Transverse colon (tissue), 4 donors: ENCODE results near the gene KCNH2. TPM values are rescaled to one million over a fixed set of nuclear protein-coding genes. Genes with fewer than 3 reads are reported as not detected.

ENCODE experiments used
- DNase-seq: peaks from one replicate; pipeline ENCODE4 v3.0.0-alpha.2; 2019
- H3K27ac ChIP-seq, 4 donors: fragments of 200-600 bp; sonication (generic); 2 replicates each; pipeline ENCODE4 v1.5.1; 2016 to 2018; ENCODE audit warnings: inconsistent platforms in 4 of 4
- H3K27me3 ChIP-seq: fragments of 200-600 bp; sonication (generic); 2 replicates; pipeline ENCODE4 v1.5.1; 2017; ENCODE audit warnings: inconsistent platforms
- H3K36me3 ChIP-seq, 4 donors: fragments of 200-600 bp; sonication (generic); 2 replicates each; pipeline ENCODE4 v1.5.1; 2017 to 2019; ENCODE audit warnings: inconsistent platforms in 4 of 4
- H3K4me1 ChIP-seq, 4 donors: fragments of 200-600 bp; sonication (generic); 2 replicates each; pipeline ENCODE4 v1.5.1; 2017 to 2020; ENCODE audit warnings: inconsistent platforms in 4 of 4
- H3K4me3 ChIP-seq, 4 donors: fragments of 200-600 bp; sonication (generic); 1 replicate in 1 of 4; 2 replicates in 3 of 4; pipeline versions ENCODE4 v1.5.1 to v1.6.1; 2017 to 2019; ENCODE audit warnings: inconsistent platforms in 4 of 4
- H3K9me3 ChIP-seq, 2 donors: fragments of 200-600 bp; sonication (generic); 2 replicates each; pipeline ENCODE4 v1.5.1; 2017 to 2019; ENCODE audit warnings: inconsistent platforms in 2 of 2
- CTCF ChIP-seq, 5 experiments: fragments of 200-600 bp in 3 of 5; fragments of 450-650 bp in 2 of 5; sonication (generic) in 3 of 5; IDR thresholded peaks; 1 replicate in 2 of 5; 2 replicates in 3 of 5; pipeline ENCODE4 v1.5.1; 2016 to 2017; ENCODE audit warnings: antibody characterized with exemption in 5 of 5, inconsistent platforms in 3 of 5, mild to moderate bottlenecking in 2 of 5, moderate library complexity in 1 of 5
- EP300 ChIP-seq: sonication (generic); formaldehyde crosslinking; IDR thresholded peaks from one replicate; pipeline ENCODE4 v1.6.1; 2017; ENCODE audit warnings: antibody characterized with exemption, low read depth
- POLR2A ChIP-seq: fragments of 450-650 bp; IDR thresholded peaks from one replicate; pipeline ENCODE4 v1.6.1; 2016; ENCODE audit warnings: antibody characterized with exemption, mild to moderate bottlenecking, moderate library complexity
- POLR2AphosphoS5 ChIP-seq, 3 donors: sonication (generic); formaldehyde crosslinking; IDR thresholded peaks; one replicate each; pipeline ENCODE4 v1.6.1; 2016; ENCODE audit warnings: antibody characterized with exemption in 3 of 3
- WGBS, 2 donors: methylation state at CpG; one replicate each; pipeline ENCODE4 v1.1.5; 2018; ENCODE audit warnings: low coverage in 1 of 2; 5-methylcytosine and 5-hydroxymethylcytosine counted together
- in situ Hi-C, 4 donors: fragments of 200-750 bp; cut with MboI; loops; one replicate each; pipeline versions ENCODE4 v1.15.0 to v1.15.1; 2017; ENCODE audit warnings: low sequenced_read_pairs in 3 of 4, low pct_ligation_motif_present in 1 of 4, low pct_unique_long_range_greater_than_20kb in 1 of 4
- intact Hi-C: fragments of 100-400 bp; cut with DNase I; formaldehyde crosslinking; loops from one replicate; pipeline ENCODE4 v1.15.1; 2023; ENCODE audit warnings: low total_unique reads
- total RNA-seq, 4 donors: library from RNA; depleted of rRNA; stranded (reverse); fragments of >200 nt; gene quantifications; one replicate each; pipeline ENCODE4 v1.1.0, GENCODE V29; 2016

Gene KCNH2
- total RNA-seq, 4 donors from 2014 or later, result 9.5 to 39.0 (median 19.3) TPM

- DNase-seq, result no peak
- peaks cover 0 to 7% (median 3%) of the 10 kb centered on the region in 4 donors for H3K4me1 ChIP-seq
- peak overlapping the region in 3 of 4 donors; percentile 9 to 33 (median 24) for H3K27ac ChIP-seq
- no peaks in the 10 kb centered on the region for H3K36me3 ChIP-seq
- WGBS, 2 donors, result 40 to 66% methylated on average over 7 of the region's 7 CpGs
- no peaks in the 10 kb centered on the region for H3K27me3 ChIP-seq
- H3K4me3 ChIP-seq, result no peak overlapping the region
- H3K9me3 ChIP-seq, result no peaks in the 10 kb centered on the region
- no peak for TF ChIP-seq EP300
- peak in 1 of 3 donors; percentile 27 for TF ChIP-seq POLR2AphosphoS5 (IDR thresholded peaks at IDR 0.05)
- intact Hi-C loops, result no loop called here
- in situ Hi-C loops, result no loop called here
Measured at GRCh38 chr7:150917969-150918368, 60.2 kb downstream of the KCNH2 start.

GRCh38 chr7:150916670-150917069, 61.5 kb downstream of the KCNH2 start:
- TF ChIP-seq CTCF (IDR thresholded peaks at IDR 0.05) (no peak), EP300 (no peak), POLR2AphosphoS5 (IDR thresholded peaks at IDR 0.05) (no peak), POLR2A (no peak)
- H3K9me3 ChIP-seq, result no peaks in the 10 kb centered on the region
- H3K36me3 ChIP-seq, result no peaks in the 10 kb centered on the region
- H3K4me1 ChIP-seq, result peaks cover 0 to 5% (median 3%) of the 10 kb centered on the region in 4 donors
- WGBS, 2 donors, result 85 to 100% methylated on average over 2 to 10 of the region's 10 CpGs
- DNase-seq, result no peak
- in situ Hi-C loops (no loop called here), intact Hi-C loops (no loop called here)
- peaks cover 3% of the 10 kb centered on the region for H3K27me3 ChIP-seq
- no peak overlapping the region for H3K4me3 ChIP-seq
- no peak overlapping the region for H3K27ac ChIP-seq

GRCh38 chr7:150914966-150915365, 63.2 kb downstream of the KCNH2 start:
- Histone ChIP-seq H3K4me3 (no peak overlapping the region), H3K27ac (no peak overlapping the region), H3K4me1 (peaks cover 0 to 5% (median 3%) of the 10 kb centered on the region in 4 donors), H3K9me3 (no peaks in the 10 kb centered on the region), H3K36me3 (no peaks in the 10 kb centered on the region), H3K27me3 (peaks cover 3% of the 10 kb centered on the region)
- DNase-seq, result no peak
- 80 to 100% methylated on average over 2 to 6 of the region's 6 CpGs for WGBS, 2 donors
- intact Hi-C loops (no loop called here), in situ Hi-C loops (no loop called here)
- no peak for TF ChIP-seq EP300
- no peak for TF ChIP-seq POLR2A

- intact Hi-C loops, result no loop called here
Measured at GRCh38 chr7:150914196-150914595, 63.9 kb downstream of the KCNH2 start.

GRCh38 chr7:150912427-150912826, 65.7 kb downstream of the KCNH2 start:
- H3K4me3 ChIP-seq, result no peak overlapping the region
- no peak overlapping the region for H3K27ac ChIP-seq
- 71 to 72% methylated on average over 3 to 7 of the region's 7 CpGs for WGBS, 2 donors
- in situ Hi-C loops, result no loop called here
- peaks cover 3% of the 10 kb centered on the region for H3K27me3 ChIP-seq
- TF ChIP-seq EP300 (no peak), POLR2AphosphoS5 (IDR thresholded peaks at IDR 0.05) (no peak), CTCF (IDR thresholded peaks at IDR 0.05) (no peak), POLR2A (no peak)
- H3K36me3 ChIP-seq, result no peaks in the 10 kb centered on the region
- H3K9me3 ChIP-seq, result no peaks in the 10 kb centered on the region
- intact Hi-C loops, result no loop called here
- DNase-seq, result no peak
- H3K4me1 ChIP-seq, result no peaks in the 10 kb centered on the region

More at GRCh38 chr7:150914196-150914595, 63.9 kb downstream of the KCNH2 start:
- H3K4me1 ChIP-seq, result peaks cover 0 to 5% (median 3%) of the 10 kb centered on the region in 4 donors
- in situ Hi-C loops, result no loop called here
- no peaks in the 10 kb centered on the region for H3K36me3 ChIP-seq
- TF ChIP-seq POLR2AphosphoS5 (IDR thresholded peaks at IDR 0.05) (no peak), EP300 (no peak), POLR2A (no peak), CTCF (IDR thresholded peaks at IDR 0.05) (no peak)
- H3K4me3 ChIP-seq, result no peak overlapping the region
- H3K27ac ChIP-seq, result no peak overlapping the region
- 85 to 100% methylated on average over 2 to 6 of the region's 6 CpGs for WGBS, 2 donors
- no peaks in the 10 kb centered on the region for H3K9me3 ChIP-seq
- no peak for DNase-seq
- H3K27me3 ChIP-seq, result peaks cover 3% of the 10 kb centered on the region
